NCI-H128 (cell line): ENCODE measurements around the gene ALAS1.

ENCODE experiments used
- DNase-seq: peaks from one replicate; lab custom pipeline; 2025; ENCODE audit not compliant: unreplicated experiment; lab: John Stamatoyannopoulos, UW

The ALAS1 gene

GRCh38 chr3:52233968-52234367, 36.0 kb downstream of the ALAS1 start:
- DNase-seq = no peak

GRCh38 chr3:52234516-52235447, 36.8 kb downstream of the ALAS1 start:
- no peak for DNase-seq

- DNase-seq = no peak
Measured at GRCh38 chr3:52236424-52236886, 38.5 kb downstream of the ALAS1 start.

- DNase-seq = no peak
Measured at GRCh38 chr3:52237006-52237656, 39.2 kb downstream of the ALAS1 start.

GRCh38 chr3:52237657-52238172, 39.8 kb downstream of the ALAS1 start:
- no peak for DNase-seq

GRCh38 chr3:52238193-52238760, 40.3 kb downstream of the ALAS1 start:
- no peak for DNase-seq

GRCh38 chr3:52238761-52239701, 41.1 kb downstream of the ALAS1 start, which contains the start of gene TWF2:
Gene TWF2 (minus strand): TSS chr3:52239158. CDS start chr3:52239016, 142 bp downstream.
- DNase-seq = peak; percentile 48

GRCh38 chr3:52240059-52240885, 42.3 kb downstream of the ALAS1 start:
- DNase-seq = no peak

GRCh38 chr3:52240886-52241370, 43.0 kb downstream of the ALAS1 start:
- no peak for DNase-seq

- no peak for DNase-seq
Measured at GRCh38 chr3:52242039-52242438, 44.1 kb downstream of the ALAS1 start.

GRCh38 chr3:52243791-52244628, 46.0 kb downstream of the ALAS1 start:
- DNase-seq = no peak

GRCh38 chr3:52245322-52246263, 47.6 kb downstream of the ALAS1 start, which contains the start of gene PPM1M:
Gene PPM1M (plus strand): TSS chr3:52245759. CDS start chr3:52245825, 66 bp downstream.
- no peak for DNase-seq

GRCh38 chr3:52246264-52246620, 48.3 kb downstream of the ALAS1 start:
- no peak for DNase-seq

GRCh38 chr3:52246728-52247408, 48.9 kb downstream of the ALAS1 start:
- no peak for DNase-seq

GRCh38 chr3:52247409-52248164, 49.6 kb downstream of the ALAS1 start:
- DNase-seq = no peak

- DNase-seq = no peak
Measured at GRCh38 chr3:52248165-52248541, 50.2 kb downstream of the ALAS1 start.
